ENCODE data around the gene CPHXL. TPM values are rescaled to one million over a fixed set of nuclear protein-coding genes. Genes with fewer than 3 reads are reported as not detected.

CPHXL gene
- total RNA-seq, 1 experiment from 2014 or later, result not detected

- Histone ChIP-seq H3K4me1 (ENCODE audit: insufficient read depth, low read length) (no peaks in the 10 kb centered on the region), H2AFZ (ENCODE audit: low read length) (no peak overlapping the region), H4K20me1 (ENCODE audit: control insufficient read depth, insufficient read depth, insufficient read length) (no peaks in the 10 kb centered on the region), H4K8ac (replicated peaks; ENCODE audit: insufficient read length, low read depth, low read length) (no peak overlapping the region), H3K27ac (ENCODE audit: insufficient read length, low read depth, low read length) (no peak overlapping the region), H3K18ac (ENCODE audit: insufficient read length, low read depth, low read length) (no peak overlapping the region), H3K56ac (ENCODE audit: insufficient read length, low read depth, low read length) (no peak overlapping the region), H3T11ph (ENCODE audit: low read length) (no peak overlapping the region), H3K23me2 (ENCODE audit: insufficient read length, low read depth, low read length, poor library complexity, severe bottlenecking) (no peaks in the 10 kb centered on the region), H2BK15ac (ENCODE audit: low read depth, low read length) (no peak overlapping the region), H4K91ac (ENCODE audit: insufficient read length, low read depth, low read length) (no peak overlapping the region), H2BK5ac (ENCODE audit: insufficient read length, low read length) (no peak overlapping the region), H3K4me2 (ENCODE audit: insufficient read depth, insufficient read length, low read length) (no peak overlapping the region), H2BK20ac (ENCODE audit: low read depth, low read length, poor library complexity, severe bottlenecking) (no peak overlapping the region), H3K79me1 (ENCODE audit: insufficient read depth, low read depth, low read length, poor library complexity, severe bottlenecking) (no peaks in the 10 kb centered on the region), H3K4ac (ENCODE audit: low read depth, low read length) (no peak overlapping the region), H3K79me2 (ENCODE audit: insufficient read depth, low read length) (no peaks in the 10 kb centered on the region), H4K5ac (ENCODE audit: insufficient read length, low read depth, low read length) (no peak overlapping the region), H2BK120ac (ENCODE audit: low read depth, low read length, poor library complexity, severe bottlenecking) (no peak overlapping the region), H2BK12ac (ENCODE audit: insufficient read length, low read depth, low read length) (no peak overlapping the region), H3K14ac (ENCODE audit: insufficient read depth, low read length) (no peak overlapping the region), H3K9me3 (ENCODE audit: control insufficient read depth, low read depth, low read length) (peaks cover 19% of the 10 kb centered on the region), H3K27me3 (ENCODE audit: insufficient read depth, low read length) (no peaks in the 10 kb centered on the region), H3K9ac (ENCODE audit: extremely low read depth, insufficient read length, low read length) (no peak overlapping the region), H3K23ac (ENCODE audit: insufficient read length, low read depth, low read length) (no peak overlapping the region), H2AK5ac (ENCODE audit: insufficient read length, low read length) (no peak overlapping the region)
- peaks cover 2 to 3% of the 10 kb centered on the region in 2 experiments; a peak in 2 of 4 replicates for H3K4me1 Mint-ChIP-seq
- peaks cover 18 to 21% (median 20%) of the 10 kb centered on the region in 3 experiments for H3K36me3 Mint-ChIP-seq (ENCODE audit: insufficient read depth in 1 of 3, low read depth in 3 of 3)
- H3K27ac Mint-ChIP-seq, result no peak overlapping the region
- no peak for TF ChIP-seq CTCF (conservative IDR thresholded peaks at IDR 0.05)
- no peak for DNase-seq
- no CpG with 5 or more reads among the region's 5 CpGs for WGBS (ENCODE audit: extremely low coverage, insufficient read length, low lambda C conversion rate)
- no peaks in the 10 kb centered on the region; the same call in 1 of the 2 replicates for H3K27me3 Mint-ChIP-seq (ENCODE audit: low read depth)
- H3K4me3 Mint-ChIP-seq, result no peak overlapping the region
- H3K9me3 Mint-ChIP-seq, result peaks cover 22 to 24% of the 10 kb centered on the region in 2 experiments
These were observed 46.9 kb downstream of the CPHXL start for GRCh38 chr16:75679366-75679765.

Data from H9 (cell line).